Duodenal mucosa (tissue), 2 donors: ENCODE measurements around the gene TESMIN.

Source experiments
- H3K27ac ChIP-seq: one replicate; pipeline ENCODE4 v1.7.0; 2013; ENCODE audit warnings: low read depth, low read length
- H3K27me3 ChIP-seq, 2 donors: one replicate each; pipeline ENCODE4 v1.7.0; 2013; ENCODE audit warnings: low read length in 2 of 2, control low read depth in 1 of 2; ENCODE audit not compliant: insufficient read depth in 2 of 2, control insufficient read depth in 1 of 2
- H3K36me3 ChIP-seq, 2 donors: one replicate each; pipeline ENCODE4 v1.7.0; 2013; ENCODE audit warnings: low read length in 2 of 2, control low read depth in 1 of 2; ENCODE audit not compliant: insufficient read depth in 2 of 2, control insufficient read depth in 1 of 2
- H3K4me1 ChIP-seq, 2 donors: one replicate each; pipeline ENCODE4 v1.7.0; 2013; ENCODE audit warnings: low read length in 2 of 2, control low read depth in 1 of 2; ENCODE audit not compliant: insufficient read depth in 2 of 2, control insufficient read depth in 1 of 2
- H3K4me3 ChIP-seq, 2 donors: one replicate each; pipeline ENCODE4 v1.7.0; 2013; ENCODE audit warnings: low read length in 2 of 2, low read depth in 1 of 2
- H3K9ac ChIP-seq, 2 donors: one replicate each; pipeline ENCODE4 v1.7.0; 2013; ENCODE audit warnings: low read length in 2 of 2, low read depth in 1 of 2
- H3K9me3 ChIP-seq, 2 donors: one replicate each; pipeline ENCODE4 v1.7.0; 2013; ENCODE audit warnings: low read length in 2 of 2, control low read depth in 1 of 2; ENCODE audit not compliant: control insufficient read depth in 1 of 2

The TESMIN gene

GRCh38 chr11:68687311-68687710 is 64.0 kb downstream of the TESMIN start:
- Histone ChIP-seq H3K9me3 (no peaks in the 10 kb centered on the region), H3K4me3 (no peak overlapping the region), H3K27me3 (peaks cover 38 to 40% of the 10 kb centered on the region in 2 donors)

GRCh38 chr11:68686486-68686885 is 64.8 kb downstream of the TESMIN start:
- no peaks in the 10 kb centered on the region for H3K9me3 ChIP-seq
- no peaks in the 10 kb centered on the region for H3K36me3 ChIP-seq
- no peak overlapping the region for H3K27ac ChIP-seq
- H3K4me1 ChIP-seq, result no peaks in the 10 kb centered on the region
- no peak overlapping the region for H3K4me3 ChIP-seq
- peaks cover 39 to 42% of the 10 kb centered on the region in 2 donors for H3K27me3 ChIP-seq
- H3K9ac ChIP-seq, result no peak overlapping the region

More at GRCh38 chr11:68687311-68687710, 64.0 kb downstream of the TESMIN start:
- no peak overlapping the region for H3K9ac ChIP-seq
- H3K27ac ChIP-seq, result no peak overlapping the region
- H3K4me1 ChIP-seq, result no peaks in the 10 kb centered on the region
- H3K36me3 ChIP-seq, result no peaks in the 10 kb centered on the region

GRCh38 chr11:68685656-68686380 is 65.5 kb downstream of the TESMIN start:
- no peaks in the 10 kb centered on the region for H3K36me3 ChIP-seq
- H3K4me3 ChIP-seq, result no peak overlapping the region
- H3K27me3 ChIP-seq, result peaks cover 39 to 42% of the 10 kb centered on the region in 2 donors
- no peaks in the 10 kb centered on the region for H3K4me1 ChIP-seq
- H3K9me3 ChIP-seq, result no peaks in the 10 kb centered on the region
- H3K27ac ChIP-seq, result no peak overlapping the region
- no peak overlapping the region for H3K9ac ChIP-seq

- Histone ChIP-seq H3K4me3 (peak within 1 kb of the TSS in 1 of 2 donors; percentile 32), H3K9ac (no peak within 1 kb of the TSS), H3K27me3 (peaks cover 38 to 42% of the 10 kb centered on the region in 2 donors), H3K4me1 (no peaks in the 10 kb centered on the region), H3K36me3 (no peaks in the 10 kb centered on the region), H3K9me3 (no peaks in the 10 kb centered on the region), H3K27ac (no peak within 1 kb of the TSS)
Observed at GRCh38 chr11:68684385-68685356, 66.6 kb downstream of the TESMIN start, which contains the start of gene GAL. Gene GAL (plus strand): TSS chr11:68684544. CDS start chr11:68684924, 380 bp downstream.

GRCh38 chr11:68683536-68684384 is 67.6 kb downstream of the TESMIN start:
- no peaks in the 10 kb centered on the region for H3K36me3 ChIP-seq
- no peak overlapping the region for H3K27ac ChIP-seq
- H3K4me3 ChIP-seq, result no peak overlapping the region
- H3K27me3 ChIP-seq, result peaks cover 37 to 42% of the 10 kb centered on the region in 2 donors
- no peaks in the 10 kb centered on the region for H3K4me1 ChIP-seq
- H3K9ac ChIP-seq, result no peak overlapping the region
- no peaks in the 10 kb centered on the region for H3K9me3 ChIP-seq

GRCh38 chr11:68683121-68683520 is 68.2 kb downstream of the TESMIN start:
- Histone ChIP-seq H3K27me3 (peaks cover 37 to 42% of the 10 kb centered on the region in 2 donors), H3K4me1 (no peaks in the 10 kb centered on the region), H3K9ac (no peak overlapping the region)

GRCh38 chr11:68682531-68682961 is 68.8 kb downstream of the TESMIN start:
- Histone ChIP-seq H3K9ac (no peak overlapping the region), H3K9me3 (no peaks in the 10 kb centered on the region), H3K27ac (no peak overlapping the region), H3K27me3 (peaks cover 37 to 42% of the 10 kb centered on the region in 2 donors), H3K4me1 (no peaks in the 10 kb centered on the region), H3K36me3 (no peaks in the 10 kb centered on the region), H3K4me3 (no peak overlapping the region)

More at GRCh38 chr11:68683121-68683520, 68.2 kb downstream of the TESMIN start:
- Histone ChIP-seq H3K36me3 (no peaks in the 10 kb centered on the region), H3K9me3 (no peaks in the 10 kb centered on the region), H3K27ac (no peak overlapping the region), H3K4me3 (no peak overlapping the region)

GRCh38 chr11:68680541-68681231 is 70.6 kb downstream of the TESMIN start:
- H3K36me3 ChIP-seq, result no peaks in the 10 kb centered on the region
- H3K4me3 ChIP-seq, result no peak overlapping the region
- no peak overlapping the region for H3K9ac ChIP-seq
- no peak overlapping the region for H3K27ac ChIP-seq
- no peaks in the 10 kb centered on the region for H3K9me3 ChIP-seq
- H3K4me1 ChIP-seq, result no peaks in the 10 kb centered on the region
- H3K27me3 ChIP-seq, result peaks cover 28 to 32% of the 10 kb centered on the region in 2 donors

GRCh38 chr11:68678031-68678441 is 73.3 kb downstream of the TESMIN start:
- Histone ChIP-seq H3K4me1 (no peaks in the 10 kb centered on the region), H3K27ac (no peak overlapping the region), H3K4me3 (no peak overlapping the region), H3K9ac (no peak overlapping the region), H3K27me3 (peaks cover 3 to 12% of the 10 kb centered on the region in 2 donors), H3K36me3 (no peaks in the 10 kb centered on the region), H3K9me3 (peaks cover 0 to 4% of the 10 kb centered on the region in 2 donors)
